ENCODE measurements around the gene HHAT. TPM values are rescaled to one million over a fixed set of nuclear protein-coding genes. Genes with fewer than 3 reads are reported as not detected.

HHAT gene
- total RNA-seq, 4 donors from 2014 or later: 4.6 to 8.8 (median 6.7) TPM

DNA sequence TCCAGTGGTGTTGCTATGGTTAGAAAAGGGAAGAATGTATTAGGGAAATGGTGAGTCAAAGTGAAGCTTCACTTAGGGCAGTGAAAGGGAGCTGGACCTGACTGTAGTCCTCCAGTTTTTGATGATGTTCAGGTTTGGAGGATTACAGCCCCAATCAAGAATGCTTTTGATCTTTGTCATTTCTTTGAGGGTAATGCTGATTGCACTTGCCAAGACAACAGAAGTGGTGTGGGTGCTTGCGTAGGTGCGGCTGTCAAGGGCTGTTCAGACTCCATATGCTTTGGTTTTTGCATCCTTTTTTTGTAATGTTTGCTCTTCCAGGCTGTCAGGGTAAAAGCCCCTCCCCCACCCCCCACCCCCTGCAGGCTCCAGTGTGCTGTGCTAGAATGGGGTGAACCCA is 38.9 kb downstream of the HHAT start:
- WGBS, 2 donors: 85 to 93% methylated on average over 2 of the region's 2 CpGs
- TF ChIP-seq, protein P1, sequence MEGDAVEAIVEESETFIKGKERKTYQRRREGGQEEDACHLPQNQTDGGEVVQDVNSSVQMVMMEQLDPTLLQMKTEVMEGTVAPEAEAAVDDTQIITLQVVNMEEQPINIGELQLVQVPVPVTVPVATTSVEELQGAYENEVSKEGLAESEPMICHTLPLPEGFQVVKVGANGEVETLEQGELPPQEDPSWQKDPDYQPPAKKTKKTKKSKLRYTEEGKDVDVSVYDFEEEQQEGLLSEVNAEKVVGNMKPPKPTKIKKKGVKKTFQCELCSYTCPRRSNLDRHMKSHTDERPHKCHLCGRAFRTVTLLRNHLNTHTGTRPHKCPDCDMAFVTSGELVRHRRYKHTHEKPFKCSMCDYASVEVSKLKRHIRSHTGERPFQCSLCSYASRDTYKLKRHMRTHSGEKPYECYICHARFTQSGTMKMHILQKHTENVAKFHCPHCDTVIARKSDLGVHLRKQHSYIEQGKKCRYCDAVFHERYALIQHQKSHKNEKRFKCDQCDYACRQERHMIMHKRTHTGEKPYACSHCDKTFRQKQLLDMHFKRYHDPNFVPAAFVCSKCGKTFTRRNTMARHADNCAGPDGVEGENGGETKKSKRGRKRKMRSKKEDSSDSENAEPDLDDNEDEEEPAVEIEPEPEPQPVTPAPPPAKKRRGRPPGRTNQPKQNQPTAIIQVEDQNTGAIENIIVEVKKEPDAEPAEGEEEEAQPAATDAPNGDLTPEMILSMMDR (IDR thresholded peaks at IDR 0.05): no peak
- TF ChIP-seq POLR2A (IDR thresholded peaks at IDR 0.05): no peak
- H3K4me3 ChIP-seq (ENCODE audit: low read depth, poor library complexity, severe bottlenecking): no peak overlapping the region
- DNase-seq (ENCODE audit: low spot score in 2 of 2): no peak
- intact Hi-C loops (cut with DNase I; ENCODE audit: low total_unique reads): no loop called here

DNA sequence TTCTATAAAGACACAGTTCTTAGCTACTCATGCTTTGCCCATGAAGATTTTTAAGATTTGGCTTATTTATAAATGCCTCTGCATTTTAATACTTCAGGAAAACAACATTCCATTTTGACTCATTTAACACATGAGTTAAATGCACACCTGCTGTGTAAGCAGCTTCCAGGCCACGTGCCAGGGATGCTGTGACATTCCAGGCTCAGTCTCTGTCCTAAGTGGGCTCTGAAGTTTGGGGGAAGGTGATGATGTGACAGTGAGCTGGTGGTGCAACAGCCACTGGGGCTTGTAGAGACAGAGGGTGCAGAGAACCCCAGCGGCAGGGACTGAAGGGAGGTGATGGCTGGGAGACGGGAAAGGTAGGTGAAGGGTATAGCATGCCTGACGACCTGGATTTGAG is 40.7 kb downstream of the HHAT start:
- intact Hi-C loops (cut with DNase I; ENCODE audit: low total_unique reads): no loop called here
- TF ChIP-seq POLR2A (IDR thresholded peaks at IDR 0.05): no peak
- TF ChIP-seq, protein P1 (IDR thresholded peaks at IDR 0.05): no peak
- no peak for DNase-seq (ENCODE audit: low spot score in 2 of 2)
- 86 to 88% methylated on average over 4 of the region's 4 CpGs for WGBS, 2 donors
- H3K4me3 ChIP-seq (ENCODE audit: low read depth, poor library complexity, severe bottlenecking): no peak overlapping the region

GRCh38 chr1:210371916-210372315 is 43.2 kb downstream of the HHAT start:
- no peak overlapping the region for H3K4me3 ChIP-seq (ENCODE audit: low read depth, poor library complexity, severe bottlenecking)
- intact Hi-C loops (cut with DNase I; ENCODE audit: low total_unique reads): no loop called here
- WGBS, 2 donors: 63 to 80% methylated on average over 2 of the region's 2 CpGs
- TF ChIP-seq, protein P1 (IDR thresholded peaks at IDR 0.05): no peak
- no peak for TF ChIP-seq POLR2A (IDR thresholded peaks at IDR 0.05)
- DNase-seq (ENCODE audit: low spot score in 2 of 2): no peak

- no peak for DNase-seq (ENCODE audit: low spot score in 2 of 2)
- intact Hi-C loops (cut with DNase I; ENCODE audit: low total_unique reads): no loop called here
- TF ChIP-seq, protein P1 (IDR thresholded peaks at IDR 0.05): no peak
- no peak overlapping the region for H3K4me3 ChIP-seq (ENCODE audit: low read depth, poor library complexity, severe bottlenecking)
- 87 to 93% methylated on average over 2 of the region's 2 CpGs for WGBS, 2 donors
Measured at GRCh38 chr1:210372491-210372890, 43.8 kb downstream of the HHAT start.

GRCh38 chr1:210372931-210373627 is 44.4 kb downstream of the HHAT start:
- WGBS, 2 donors: 87 to 89% methylated on average over 6 of the region's 6 CpGs
- no peak for DNase-seq (ENCODE audit: low spot score in 2 of 2)
- no peak for TF ChIP-seq POLR2A (IDR thresholded peaks at IDR 0.05)
- TF ChIP-seq, protein P1 (IDR thresholded peaks at IDR 0.05): no peak

GRCh38 chr1:210373628-210373877 is 44.9 kb downstream of the HHAT start:
- intact Hi-C loops (cut with DNase I; ENCODE audit: low total_unique reads): no loop called here
- no peak overlapping the region for H3K4me3 ChIP-seq (ENCODE audit: low read depth, poor library complexity, severe bottlenecking)
- DNase-seq (ENCODE audit: low spot score in 2 of 2): no peak
- WGBS, 2 donors: 67 to 76% methylated on average over 1 of the region's 1 CpG
- TF ChIP-seq POLR2A (IDR thresholded peaks at IDR 0.05): no peak
- TF ChIP-seq, protein P1 (IDR thresholded peaks at IDR 0.05): no peak

More at GRCh38 chr1:210372931-210373627, 44.4 kb downstream of the HHAT start:
- intact Hi-C loops (cut with DNase I; ENCODE audit: low total_unique reads): no loop called here
- no peak overlapping the region for H3K4me3 ChIP-seq (ENCODE audit: low read depth, poor library complexity, severe bottlenecking)

All from lower leg skin (tissue), 4 donors.